HG02763 (cell line): ENCODE results near the gene AMD1.
"Not testable (repeated sequence)": the region's sequence is repeated elsewhere in the genome, so short reads cannot be mapped to it uniquely, and the experiment has no call there.

Experiments used
- ATAC-seq: cut with Tn5 transposase; IDR thresholded peaks from one replicate; pipeline ENCODE4 v1.9.1; 2021; ENCODE audit warnings: mild to moderate bottlenecking, moderate library complexity; ENCODE audit not compliant: unreplicated experiment

The AMD1 gene

DNA sequence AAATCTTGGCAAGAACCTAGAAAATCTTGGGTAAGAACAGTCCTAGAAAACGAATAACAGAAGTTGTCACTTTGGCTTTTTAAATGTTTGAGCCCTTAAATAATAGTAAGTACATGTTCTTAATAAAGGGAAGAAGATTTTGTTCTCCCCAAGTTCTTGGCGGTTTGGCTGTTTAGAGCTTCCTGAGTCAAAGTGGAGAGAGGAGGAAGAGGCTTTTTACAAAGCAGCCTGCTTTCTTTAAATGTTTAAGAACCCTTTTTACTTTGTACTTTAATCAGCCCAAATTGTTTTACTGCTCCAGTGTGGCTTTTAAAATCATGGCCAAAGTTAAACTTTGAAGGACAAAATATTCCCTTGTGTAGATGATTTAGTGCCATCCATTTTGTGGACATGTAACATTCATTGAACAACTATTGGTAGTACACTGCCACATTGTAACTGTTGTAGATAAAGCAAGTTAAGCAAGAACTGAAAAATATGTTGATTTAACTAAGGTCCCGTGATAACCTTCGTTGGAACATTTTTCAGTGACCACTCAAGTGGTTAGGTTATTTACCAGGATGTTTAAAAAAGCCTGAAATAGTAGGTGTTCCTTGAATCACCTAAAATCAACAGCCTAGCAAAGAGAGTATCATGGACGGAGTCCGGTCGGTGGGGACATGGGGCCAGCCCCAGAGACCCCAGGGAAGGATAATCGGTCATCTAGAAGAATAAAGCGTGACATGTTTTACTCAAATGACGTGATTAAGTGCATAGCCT is 2.4 kb downstream of the AMD1 start:
- no peak for ATAC-seq

- no peak for ATAC-seq
Measured at GRCh38 chr6:110877569-110877968, 3.0 kb downstream of the AMD1 start.

- no peak for ATAC-seq
Measured at GRCh38 chr6:110878751-110879522, 4.4 kb downstream of the AMD1 start.

GRCh38 chr6:110880651-110881050 is 6.1 kb downstream of the AMD1 start:
- no peak for ATAC-seq

GRCh38 chr6:110881546-110882273 is 7.1 kb downstream of the AMD1 start:
- no peak for ATAC-seq

- no peak for ATAC-seq
Measured at GRCh38 chr6:110882274-110882619, 7.7 kb downstream of the AMD1 start.

DNA sequence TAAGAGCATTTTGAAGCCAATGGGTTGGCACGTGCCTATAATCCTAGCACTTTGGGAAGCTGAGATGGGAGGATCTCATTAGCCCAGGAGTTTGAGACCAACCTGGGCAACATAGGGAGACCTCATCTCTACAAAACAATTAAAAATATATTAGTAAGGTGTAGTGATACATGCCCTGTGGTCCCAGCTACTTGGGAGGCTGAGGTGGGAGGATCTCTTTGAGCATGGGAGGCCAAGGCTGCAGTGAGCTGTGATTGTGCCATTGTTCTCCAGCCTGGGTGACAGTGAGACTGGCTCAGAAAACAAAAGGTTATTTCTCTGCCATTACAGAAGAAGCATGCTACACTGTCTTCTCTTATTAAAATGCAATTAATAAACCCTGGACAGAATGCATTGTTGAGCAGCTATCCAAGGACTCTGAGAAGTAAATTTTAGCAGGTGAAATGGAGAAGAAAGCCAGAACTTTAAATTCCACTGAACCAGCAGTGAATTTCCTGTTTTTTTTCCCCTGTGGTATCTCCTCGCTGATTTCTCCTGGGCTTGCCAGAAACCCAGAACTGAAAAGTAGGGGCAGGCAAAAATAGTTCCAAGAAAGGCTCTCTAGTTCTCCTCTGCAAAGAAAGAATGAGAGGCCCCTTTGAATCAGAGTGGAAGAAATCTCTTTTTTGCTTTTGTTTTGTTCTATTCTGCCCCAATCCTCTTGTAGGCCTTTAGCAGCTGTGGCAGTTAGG is 8.4 kb downstream of the AMD1 start:
- no peak for ATAC-seq

GRCh38 chr6:110884321-110884720 is 9.7 kb downstream of the AMD1 start:
- ATAC-seq: no peak

- no peak for ATAC-seq
Measured at GRCh38 chr6:110885526-110885925, 10.9 kb downstream of the AMD1 start.

DNA sequence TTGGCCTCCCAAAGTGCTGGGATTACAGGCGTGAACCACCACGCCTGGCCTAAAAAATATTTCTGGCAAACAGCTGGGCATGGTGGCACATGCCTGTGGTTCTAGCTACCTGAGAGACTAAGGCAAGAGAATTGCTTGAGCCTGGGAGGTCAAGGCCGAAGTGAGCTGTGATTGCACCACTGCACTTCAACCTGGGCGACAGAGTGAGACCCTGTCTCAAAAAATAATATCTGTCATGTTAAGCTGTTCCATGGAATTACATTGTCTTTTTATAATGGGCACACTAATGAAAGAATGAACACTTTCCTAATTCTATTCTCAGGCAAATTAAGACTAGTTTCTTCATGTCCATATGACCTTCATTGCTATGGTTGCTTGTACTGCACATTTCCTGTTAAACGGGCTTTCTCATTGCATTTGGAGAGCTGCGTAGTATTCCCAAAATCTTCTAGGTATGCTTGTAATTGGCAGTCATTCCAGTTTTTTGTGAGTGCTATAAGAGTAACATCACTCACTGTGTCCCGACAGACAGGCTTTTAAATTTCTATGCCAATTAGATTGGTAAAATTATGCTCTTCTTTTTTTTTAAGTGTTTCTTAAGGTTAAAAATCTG is 12.1 kb downstream of the AMD1 start:
- ATAC-seq: no peak

DNA sequence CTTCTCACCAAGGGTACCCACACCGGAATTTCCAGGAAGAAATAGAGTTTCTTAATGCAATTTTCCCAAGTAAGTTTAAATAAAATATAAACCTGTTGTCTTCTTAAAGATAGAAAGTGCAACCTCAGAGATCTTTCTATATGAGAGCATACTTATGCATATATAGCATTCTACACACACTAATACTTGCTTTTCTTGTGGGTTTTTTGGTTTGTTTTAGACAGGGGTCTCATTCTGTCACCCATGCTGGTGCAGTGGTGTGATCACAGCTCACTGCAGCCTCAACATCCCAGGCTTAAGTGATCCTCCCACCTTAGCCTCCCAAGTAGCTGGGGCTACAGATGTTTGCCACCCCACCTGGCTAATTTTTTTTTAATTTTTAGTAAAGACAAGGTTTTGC is 15.7 kb downstream of the AMD1 start:
- no peak for ATAC-seq

DNA sequence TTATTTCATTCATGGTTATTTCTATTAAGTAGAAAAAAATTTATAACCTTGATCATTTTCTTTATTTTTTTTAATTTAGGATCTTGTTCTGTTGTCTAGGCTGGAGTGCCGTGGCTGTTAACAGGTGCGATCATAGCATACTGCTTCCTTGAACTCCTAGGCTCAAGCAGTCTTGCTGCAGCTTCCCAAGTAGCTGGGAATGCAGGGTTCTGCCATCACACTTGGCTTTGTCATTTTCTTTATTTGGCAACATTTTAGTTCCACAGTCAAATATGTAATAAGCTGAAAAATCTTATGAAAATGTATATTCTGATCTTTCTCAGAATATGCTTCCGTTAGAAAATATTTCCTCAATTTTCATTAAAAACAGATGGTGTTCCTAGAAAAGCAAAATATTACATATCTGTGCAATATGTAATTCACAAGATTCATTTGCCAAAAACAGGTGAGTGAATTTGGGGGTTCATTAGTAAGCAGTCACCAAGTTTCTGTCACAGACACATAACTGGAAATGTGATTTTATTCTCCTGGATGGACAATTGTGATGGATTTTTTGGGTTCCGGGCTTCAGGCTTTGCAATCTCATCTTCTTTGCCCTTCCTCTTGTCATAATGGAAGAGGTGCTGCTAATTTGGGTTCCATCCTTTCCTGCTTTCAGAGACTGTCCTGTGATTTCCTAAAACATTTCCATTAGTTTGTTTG is 21.5 kb downstream of the AMD1 start:
- ATAC-seq: no peak

DNA sequence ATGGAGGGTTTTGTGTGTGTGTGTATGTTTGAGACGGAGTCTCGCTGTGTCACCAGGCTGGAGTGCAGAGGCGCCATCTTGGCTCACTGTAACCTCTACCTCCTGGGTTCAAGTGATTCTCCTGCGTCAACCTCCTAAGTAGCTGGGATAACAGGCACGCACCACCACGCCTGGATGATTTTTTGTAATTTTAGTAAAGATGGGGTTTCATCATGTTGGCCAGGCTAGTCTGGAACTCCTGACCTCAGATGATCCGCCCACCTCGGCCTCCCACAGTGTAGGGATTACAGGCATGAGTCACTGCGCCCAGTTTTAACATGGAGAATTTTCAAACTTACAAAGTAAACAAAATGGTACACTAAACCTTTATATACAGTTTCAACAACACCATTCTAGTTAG is 22.8 kb downstream of the AMD1 start:
- no peak for ATAC-seq

GRCh38 chr6:110898111-110898510 is 23.5 kb downstream of the AMD1 start:
- no peak for ATAC-seq

- ATAC-seq: no peak
Measured at GRCh38 chr6:110900028-110900598, 25.5 kb downstream of the AMD1 start.

- ATAC-seq: not testable (repeated sequence)
Measured at GRCh38 chr6:110901601-110902000, 27.0 kb downstream of the AMD1 start.

GRCh38 chr6:110902091-110902490 is 27.5 kb downstream of the AMD1 start:
- no peak for ATAC-seq

- ATAC-seq: not testable (repeated sequence)
Measured at GRCh38 chr6:110906273-110906672, 31.7 kb downstream of the AMD1 start.

- ATAC-seq: no peak
Measured at GRCh38 chr6:110930781-110931180, 56.2 kb downstream of the AMD1 start.

GRCh38 chr6:110933912-110934311 is 59.3 kb downstream of the AMD1 start:
- ATAC-seq: no peak
